Renal cortex interstitium (tissue), 11 donors: ENCODE results near the gene MTCH1. TPM values are rescaled to one million over a fixed set of nuclear protein-coding genes. Genes with fewer than 3 reads are reported as not detected.

ENCODE experiments used
- DNase-seq, 11 donors: peaks; one replicate each; pipeline ENCODE4 v3.0.0-alpha.2; 2013; ENCODE audit warnings: low read depth in 9 of 11, low spot score in 4 of 11; ENCODE audit errors: extremely low read depth in 1 of 11
- polyA plus RNA-seq, 3 donors: library from polyadenylated mRNA; unstranded; fragments of 120-200 nt; gene quantifications; one replicate each; pipeline ENCODE4 v1.2.1, GENCODE V29; 2013; ENCODE audit not compliant: insufficient read length in 3 of 3

MTCH1 gene
- polyA plus RNA-seq, 3 donors = 146 to 187 (median 167) TPM

GRCh38 chr6:37022135-37022863 lies 36.3 kb upstream of the MTCH1 start:
- DNase-seq = no peak

DNA sequence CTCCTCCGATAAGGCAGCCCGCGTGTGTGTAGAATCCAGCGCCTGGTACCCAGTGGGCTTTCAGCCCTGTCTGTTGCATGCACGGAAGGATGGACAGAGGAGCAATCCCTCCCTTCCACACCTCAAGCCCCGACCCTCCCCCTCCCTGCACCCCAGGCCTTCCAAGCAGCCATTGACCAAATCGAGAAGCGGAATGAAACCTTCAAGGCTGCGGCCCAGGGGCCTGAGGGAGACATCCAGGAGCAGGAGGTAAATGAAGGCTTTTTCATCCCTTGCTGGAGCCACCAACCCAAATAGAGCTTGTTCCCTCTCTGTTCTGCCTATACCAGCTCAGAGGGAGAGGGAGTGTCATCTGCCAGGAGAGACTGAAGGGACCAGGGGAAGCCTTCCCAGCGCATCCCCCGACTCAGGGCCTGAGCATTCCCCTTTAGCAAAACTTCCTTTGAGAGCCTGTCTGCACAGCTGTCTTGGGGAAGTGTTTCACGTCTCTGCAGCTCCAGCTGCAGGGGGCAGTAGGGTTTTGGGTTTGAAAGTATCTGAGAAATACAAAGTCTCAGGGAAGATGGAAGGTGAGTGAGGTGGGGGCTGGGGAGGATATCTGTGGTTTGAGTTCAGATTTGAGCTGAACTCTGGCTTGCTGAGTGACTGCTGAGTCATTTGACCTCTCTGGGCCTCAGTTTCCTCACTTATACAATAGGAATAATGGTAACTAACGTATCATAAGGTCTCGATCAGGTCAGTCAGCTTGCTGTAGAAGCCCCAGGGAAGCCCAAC lies 35.5 kb upstream of the MTCH1 start:
- no peak for DNase-seq

- no peak for DNase-seq
These were observed 34.8 kb upstream of the MTCH1 start for GRCh38 chr6:37020812-37021211.

DNA sequence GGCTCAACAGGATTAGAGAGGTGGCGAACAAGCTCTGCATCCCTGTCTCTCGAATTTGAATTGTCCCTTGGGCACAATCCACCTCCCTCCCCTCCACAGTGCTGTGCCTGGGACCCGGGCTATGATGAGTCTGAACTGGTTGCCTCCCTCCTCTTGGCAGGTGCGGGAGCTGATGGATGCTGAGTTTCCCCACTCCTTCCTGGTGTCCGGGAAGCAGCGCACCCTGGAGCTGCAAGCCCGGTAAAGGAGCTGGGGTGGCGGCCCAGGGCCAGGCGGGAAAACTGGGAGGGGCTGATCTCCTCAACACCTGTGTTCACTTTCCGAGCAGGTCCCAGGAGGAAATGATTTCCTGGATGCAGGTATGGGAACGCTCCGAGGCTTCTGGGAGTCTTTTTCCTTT lies 34.4 kb upstream of the MTCH1 start:
- DNase-seq = no peak

DNA sequence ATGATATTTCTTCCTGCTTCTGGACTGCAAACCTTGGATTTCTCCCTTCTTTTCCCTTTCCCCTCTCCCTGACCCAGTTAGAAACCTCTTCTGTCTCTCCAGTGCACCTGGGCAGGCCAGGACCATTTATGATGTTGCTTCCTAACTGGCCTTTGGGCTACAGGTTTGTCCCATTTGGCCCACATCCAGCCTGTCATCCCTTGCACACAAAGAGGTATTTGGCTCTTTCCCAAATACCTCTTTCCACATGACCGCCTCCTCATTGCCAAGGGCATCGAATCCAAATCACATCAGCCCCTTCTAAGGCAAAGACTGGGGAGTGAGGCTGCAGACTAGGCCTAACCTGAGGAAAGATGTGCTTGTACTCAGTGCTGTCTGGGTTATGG lies 33.1 kb upstream of the MTCH1 start:
- DNase-seq = no peak

GRCh38 chr6:37018198-37019064 lies 32.4 kb upstream of the MTCH1 start:
- DNase-seq = peak in 10 of 11 donors; percentile 70 to 87 (median 82)

GRCh38 chr6:37017606-37018197 lies 31.7 kb upstream of the MTCH1 start:
- DNase-seq = no peak

GRCh38 chr6:37016995-37017394 lies 31.0 kb upstream of the MTCH1 start:
- no peak for DNase-seq

- DNase-seq = no peak
These were observed 29.5 kb upstream of the MTCH1 start for GRCh38 chr6:37015532-37015931.

DNA sequence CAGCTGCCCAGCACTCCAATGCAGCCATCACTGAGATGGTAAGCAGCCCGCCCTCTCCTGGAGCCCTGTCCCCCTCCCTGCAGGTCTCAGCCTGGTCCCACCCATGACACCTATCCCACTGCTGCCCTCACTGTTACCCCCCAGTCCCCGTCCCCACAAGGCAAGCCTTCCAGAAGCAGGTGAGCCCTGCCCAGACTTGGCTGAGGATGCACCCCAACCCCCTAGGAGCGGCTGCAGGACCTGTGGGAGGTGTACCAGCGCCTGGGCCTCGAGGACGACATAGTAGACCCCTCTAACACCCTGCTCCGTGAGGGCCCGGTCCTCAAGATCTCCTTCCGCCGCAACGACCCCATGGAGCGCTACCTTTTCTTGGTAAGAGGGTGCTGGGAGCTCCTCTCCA lies 28.7 kb upstream of the MTCH1 start:
- DNase-seq = no peak

GRCh38 chr6:37013516-37014491 lies 27.8 kb upstream of the MTCH1 start:
- no peak for DNase-seq

- no peak for DNase-seq
These were observed 25.8 kb upstream of the MTCH1 start for GRCh38 chr6:37011656-37012378.

DNA sequence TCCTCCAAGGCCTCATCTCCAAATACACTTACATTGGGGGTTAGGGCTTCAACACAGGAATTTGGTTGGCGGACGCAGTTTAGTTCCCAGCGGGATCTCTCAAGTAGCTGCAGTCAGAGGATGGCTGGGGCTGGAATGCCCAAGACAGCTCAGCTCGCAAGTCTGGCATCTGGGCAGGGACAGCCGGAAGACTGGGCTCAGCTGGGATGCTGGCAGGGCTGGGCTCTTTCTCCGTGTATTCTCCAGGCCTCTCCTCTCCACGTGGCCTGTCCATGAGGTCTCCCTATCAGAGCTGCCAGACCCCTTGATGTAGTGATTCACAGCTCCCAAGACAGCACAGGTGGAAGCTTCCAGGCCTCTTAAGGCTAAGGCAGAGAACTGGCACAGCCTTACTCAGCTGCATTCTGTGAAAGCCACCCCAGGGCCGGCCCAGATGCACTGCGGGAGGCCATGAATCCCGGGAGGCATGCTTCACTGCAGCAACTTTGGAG lies 24.5 kb upstream of the MTCH1 start:
- DNase-seq = no peak

DNA sequence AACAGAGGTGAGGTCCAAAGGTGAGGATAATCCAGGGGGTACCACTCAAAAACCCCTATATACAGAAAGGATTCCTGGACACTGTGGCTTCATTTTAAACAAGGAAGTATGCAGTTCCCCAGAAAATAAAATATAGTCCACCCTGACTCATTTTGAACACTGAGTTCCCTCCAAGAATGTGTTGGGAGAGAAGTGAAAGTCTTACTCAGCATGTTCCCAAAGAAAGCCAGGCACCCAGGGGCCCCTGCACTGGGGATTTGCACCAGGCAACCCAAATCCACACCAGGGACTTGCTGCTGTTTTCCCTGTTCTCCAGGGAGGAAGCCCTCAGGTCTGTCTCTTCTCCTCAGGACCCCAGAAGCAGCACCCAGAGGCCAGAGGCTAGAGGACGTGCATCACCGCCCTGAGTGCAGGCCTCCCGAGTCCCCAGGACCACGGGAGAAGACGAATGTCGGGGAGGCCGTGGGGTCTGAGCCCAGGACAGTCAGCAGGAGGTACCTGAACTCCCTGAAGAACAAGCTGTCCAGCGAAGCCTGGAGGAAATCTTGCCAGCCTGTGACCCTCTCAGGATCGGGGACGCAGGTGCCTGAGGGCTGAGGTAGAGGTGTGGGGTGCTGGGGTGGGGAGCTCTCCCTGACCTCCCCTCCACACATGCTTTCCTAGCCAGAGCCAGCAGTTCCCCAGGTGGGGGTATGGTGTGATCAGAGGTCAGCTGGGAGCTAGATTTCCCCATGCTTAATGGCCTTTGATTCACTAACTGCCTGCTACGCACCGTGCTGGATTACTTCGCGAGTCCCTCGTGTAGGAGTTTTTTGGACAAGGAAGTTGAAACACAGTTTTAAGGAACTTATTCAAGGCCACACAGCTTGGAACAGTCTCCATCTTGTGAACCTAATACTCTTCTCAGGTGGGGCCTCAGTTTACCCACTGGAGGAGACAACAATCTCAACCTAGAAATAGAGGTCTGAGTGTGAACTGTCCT lies 22.8 kb upstream of the MTCH1 start:
- no peak for DNase-seq

DNA sequence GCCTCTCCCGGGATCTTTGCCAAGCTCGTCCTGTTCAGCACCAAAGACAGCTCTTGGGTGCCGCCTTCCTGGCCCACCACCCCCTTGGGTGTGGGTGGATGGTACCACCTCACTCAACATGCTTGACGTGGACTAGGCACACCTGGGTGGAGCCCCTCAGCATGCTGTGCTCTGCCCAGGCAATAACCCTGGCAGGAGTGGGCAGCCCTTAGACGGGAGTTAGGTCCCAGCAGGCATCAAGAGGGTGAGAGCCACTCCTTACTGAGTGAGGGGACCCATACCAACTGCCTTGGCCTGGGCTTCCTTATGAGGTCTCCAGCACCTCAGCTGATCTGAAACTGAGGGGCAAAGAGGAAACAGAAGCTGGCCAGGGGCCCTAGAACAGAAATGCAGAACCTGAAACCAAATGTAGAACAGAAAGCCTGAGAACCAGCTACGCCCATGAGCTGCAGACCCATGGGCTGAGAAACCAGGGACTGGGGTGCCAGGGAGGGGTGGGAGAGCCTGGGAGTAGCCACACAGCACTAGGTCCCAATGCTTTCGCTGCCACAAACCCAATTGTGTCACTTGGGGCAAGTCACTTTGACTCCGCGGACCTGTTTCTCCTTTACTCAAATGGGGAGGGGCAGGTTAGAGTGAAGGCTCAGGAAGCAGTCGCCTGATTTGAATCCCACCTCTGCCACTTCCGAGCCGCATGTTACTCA lies 21.5 kb upstream of the MTCH1 start:
- DNase-seq = no peak
